Activated CD4-positive, alpha-beta T cell treated with anti-CD3 and anti-CD28 coated beads for 36 hours (primary cell): ENCODE measurements around the gene CECR2. TPM values are rescaled to one million over a fixed set of nuclear protein-coding genes. Genes with fewer than 3 reads are reported as not detected.
A peak's percentile ranks its signal among the peaks of the same experiment; 100 is the strongest.

Source experiments
- ATAC-seq: fragments of 200-7000 bp; cut with Tn5 transposase; one replicate; pipeline ENCODE4 v1.10.0; 2021; ENCODE audit warnings: mild to moderate bottlenecking, moderate library complexity
- CTCF ChIA-PET: fragments of 350-600 bp; sonication (Branson Sonifier 250); formaldehyde crosslinking; loops from one replicate; lab custom pipeline; 2021; ENCODE audit warnings: antibody characterized with exemption; lab: Charles Lee
- POLR2A ChIA-PET: fragments of 350-600 bp; sonication (Branson Sonifier 250); formaldehyde crosslinking; loops from one replicate; lab custom pipeline; 2021; ENCODE audit warnings: antibody characterized with exemption, inconsistent platforms; lab: Charles Lee
- DNase-seq: peaks from one replicate; pipeline ENCODE4 v3.0.0-alpha.2; 2020
- H3K27ac Mint-ChIP-seq: one replicate; pipeline ENCODE4 v1.8.0; 2021; ENCODE audit warnings: mixed read lengths
- H3K27me3 Mint-ChIP-seq: one replicate; pipeline ENCODE4 v1.8.0; 2021; ENCODE audit warnings: mixed read lengths
- H3K36me3 Mint-ChIP-seq: one replicate; pipeline ENCODE4 v1.8.0; 2021; ENCODE audit warnings: low read depth, mixed read lengths
- H3K4me1 Mint-ChIP-seq: one replicate; pipeline ENCODE4 v1.8.0; 2021; ENCODE audit warnings: mixed read lengths
- H3K4me3 Mint-ChIP-seq: one replicate; pipeline ENCODE4 v1.8.0; 2021; ENCODE audit warnings: mild to moderate bottlenecking, moderate library complexity, mixed read lengths
- H3K9me3 Mint-ChIP-seq: one replicate; pipeline ENCODE4 v1.8.0; 2021; ENCODE audit warnings: low read depth, mixed read lengths
- intact Hi-C, 2 experiments: fragments of 100-400 bp; cut with DNase I in 1 of 2; cut with micrococcal nuclease in 1 of 2; formaldehyde crosslinking; loops; one replicate each; pipeline versions ENCODE4 v1.14.2 to v1.15.1; 2022 to 2024; cut with DNase I, micrococcal nuclease
- total RNA-seq, 2 experiments: library from RNA; stranded (reverse); gene quantifications; one replicate each; pipeline ENCODE4 v1.2.3, GENCODE V29; 2021

The CECR2 gene
- under 1 TPM in 1 of 2 experiments, not detected in 1; 0.18 TPM for total RNA-seq

- intact Hi-C loops = loop anchor here (1.0 to 5.0 kb wide), 3 partner anchors 65 to 198 kb away; no protein-coding TSS in a partner anchor
- no peaks in the 10 kb centered on the region for H3K9me3 Mint-ChIP-seq
- no peak within 1 kb of the TSS for H3K27ac Mint-ChIP-seq
- ATAC-seq (peak; percentile 53), DNase-seq (peak; percentile 53)
- H3K4me1 Mint-ChIP-seq = peaks cover 23% of the 10 kb centered on the region
- no peaks in the 10 kb centered on the region for H3K36me3 Mint-ChIP-seq
- ChIA-PET POLR2A (no interaction called here), CTCF (interaction anchor here (0.7 kb wide), 1 partner anchor 62 kb away, joined by 3 read pairs; no protein-coding TSS in a partner anchor)
- peak within 1 kb of the TSS; percentile 22 for H3K4me3 Mint-ChIP-seq
- H3K27me3 Mint-ChIP-seq = peaks cover 54% of the 10 kb centered on the region
These were observed at the start of gene CECR2 for GRCh38 chr22:17369439-17370025. CECR2 (plus strand) TSS chr22:17369460; CDS start chr22:17369784, 324 bp downstream.

GRCh38 chr22:17319546-17319945 lies 49.7 kb upstream of the CECR2 start:
- ChIA-PET CTCF (interaction anchor here (0.6 to 1.0 kb wide), 2 partner anchors 8 to 747 kb away, joined by 3 read pairs; no protein-coding TSS in a partner anchor), POLR2A (interaction anchor here (1.6 kb wide), 1 partner anchor 39 kb away, joined by 5 read pairs; no protein-coding TSS in a partner anchor)
- Mint-ChIP-seq H3K27me3 (no peaks in the 10 kb centered on the region), H3K4me3 (no peak overlapping the region), H3K36me3 (no peaks in the 10 kb centered on the region), H3K27ac (no peak overlapping the region), H3K4me1 (no peaks in the 10 kb centered on the region), H3K9me3 (no peaks in the 10 kb centered on the region)
- no peak for ATAC-seq
- intact Hi-C loops = no loop called here
- no peak for DNase-seq

DNA sequence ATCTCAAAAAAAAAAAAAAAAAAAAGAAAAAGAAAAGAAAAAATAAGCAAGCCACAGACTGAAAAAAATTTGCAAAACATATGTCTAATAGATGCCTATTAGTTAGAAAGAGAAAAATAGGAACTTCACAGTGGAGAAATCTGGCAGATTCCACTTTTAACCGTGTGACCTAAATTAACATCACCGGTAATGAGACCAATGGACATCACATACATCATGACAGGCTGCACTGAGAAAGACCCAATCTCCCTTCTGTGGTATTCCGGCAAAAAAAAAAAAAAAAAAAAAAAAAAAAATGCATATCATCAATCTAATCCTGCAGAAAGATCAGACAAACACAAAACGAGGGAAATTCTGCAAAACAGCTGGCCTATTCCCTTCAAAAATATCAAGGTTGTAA lies 46.7 kb upstream of the CECR2 start:
- intact Hi-C loops = no loop called here
- ChIA-PET CTCF (no interaction called here), POLR2A (no interaction called here)
- Mint-ChIP-seq H3K36me3 (no peaks in the 10 kb centered on the region), H3K4me3 (no peak overlapping the region), H3K27me3 (no peaks in the 10 kb centered on the region), H3K9me3 (no peaks in the 10 kb centered on the region), H3K27ac (no peak overlapping the region), H3K4me1 (no peaks in the 10 kb centered on the region)
- ATAC-seq = no peak
- DNase-seq = no peak

- Mint-ChIP-seq H3K36me3 (no peaks in the 10 kb centered on the region), H3K27ac (no peak overlapping the region), H3K4me1 (no peaks in the 10 kb centered on the region), H3K4me3 (no peak overlapping the region), H3K9me3 (no peaks in the 10 kb centered on the region), H3K27me3 (no peaks in the 10 kb centered on the region)
- ChIA-PET CTCF (no interaction called here), POLR2A (no interaction called here)
- DNase-seq (no peak), ATAC-seq (no peak)
- intact Hi-C loops = no loop called here
These were observed 37.6 kb upstream of the CECR2 start for GRCh38 chr22:17331690-17332089.

GRCh38 chr22:17332109-17332800 lies 37.0 kb upstream of the CECR2 start:
- ChIA-PET POLR2A (no interaction called here), CTCF (no interaction called here)
- no peak overlapping the region for H3K27ac Mint-ChIP-seq
- no peaks in the 10 kb centered on the region for H3K9me3 Mint-ChIP-seq
- intact Hi-C loops = no loop called here
- ATAC-seq = no peak
- DNase-seq = no peak
- no peaks in the 10 kb centered on the region for H3K36me3 Mint-ChIP-seq
- no peak overlapping the region for H3K4me3 Mint-ChIP-seq
- H3K4me1 Mint-ChIP-seq = no peaks in the 10 kb centered on the region
- no peaks in the 10 kb centered on the region for H3K27me3 Mint-ChIP-seq

DNA sequence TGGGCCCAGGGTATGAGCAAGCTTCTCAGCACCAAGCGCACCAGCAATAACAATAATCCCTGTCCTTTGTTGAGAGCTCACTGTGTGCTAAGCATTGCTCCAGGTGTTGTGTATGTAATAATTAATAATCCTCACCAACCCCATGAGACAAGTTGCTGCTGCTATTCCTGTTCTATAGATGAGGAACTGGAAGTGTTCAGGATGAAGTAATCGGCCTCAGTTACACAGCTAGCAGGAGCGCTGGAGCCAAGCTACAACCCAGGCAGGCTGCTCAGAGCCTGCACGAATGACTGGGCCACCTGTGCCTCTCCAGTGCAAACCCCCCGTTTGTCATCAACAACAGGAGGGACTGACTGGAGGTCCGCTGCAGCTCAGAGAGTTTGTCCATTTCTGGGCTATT lies 35.2 kb upstream of the CECR2 start:
- intact Hi-C loops = no loop called here
- DNase-seq (no peak), ATAC-seq (no peak)
- ChIA-PET POLR2A (no interaction called here), CTCF (no interaction called here)
- H3K27ac Mint-ChIP-seq = no peak overlapping the region
- H3K27me3 Mint-ChIP-seq = no peaks in the 10 kb centered on the region
- H3K9me3 Mint-ChIP-seq = no peaks in the 10 kb centered on the region
- H3K4me3 Mint-ChIP-seq = no peak overlapping the region
- no peaks in the 10 kb centered on the region for H3K4me1 Mint-ChIP-seq
- H3K36me3 Mint-ChIP-seq = no peaks in the 10 kb centered on the region

DNA sequence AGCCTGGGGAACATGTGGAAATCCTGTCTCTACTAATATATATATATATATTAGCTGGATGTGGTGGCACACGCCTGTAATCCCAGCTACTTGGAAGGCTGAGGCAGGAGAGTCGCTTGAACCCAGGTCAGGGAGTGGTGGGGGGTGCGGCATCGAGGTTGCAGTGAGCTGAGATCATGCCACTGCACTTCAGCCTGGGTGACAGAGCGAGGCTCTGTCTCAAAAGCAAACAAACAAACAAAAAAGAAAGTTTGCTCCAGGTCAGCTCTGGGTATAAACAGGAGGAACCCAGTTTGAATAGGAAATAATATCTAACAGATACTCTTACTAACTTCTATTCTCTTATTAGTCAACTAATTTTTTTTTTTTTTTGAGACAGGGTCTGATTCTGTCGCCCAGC lies 34.3 kb upstream of the CECR2 start:
- Mint-ChIP-seq H3K27ac (no peak overlapping the region), H3K4me3 (no peak overlapping the region), H3K36me3 (no peaks in the 10 kb centered on the region), H3K9me3 (no peaks in the 10 kb centered on the region), H3K4me1 (no peaks in the 10 kb centered on the region), H3K27me3 (no peaks in the 10 kb centered on the region)
- ChIA-PET CTCF (no interaction called here), POLR2A (no interaction called here)
- ATAC-seq = no peak
- no peak for DNase-seq
- intact Hi-C loops = no loop called here

GRCh38 chr22:17336061-17336460 lies 33.2 kb upstream of the CECR2 start:
- Mint-ChIP-seq H3K36me3 (no peaks in the 10 kb centered on the region), H3K4me3 (no peak overlapping the region), H3K27me3 (no peaks in the 10 kb centered on the region), H3K4me1 (no peaks in the 10 kb centered on the region), H3K27ac (no peak overlapping the region), H3K9me3 (no peaks in the 10 kb centered on the region)
- POLR2A ChIA-PET = no interaction called here
- no peak for DNase-seq
- CTCF ChIA-PET = no interaction called here
- no peak for ATAC-seq
- intact Hi-C loops = no loop called here

DNA sequence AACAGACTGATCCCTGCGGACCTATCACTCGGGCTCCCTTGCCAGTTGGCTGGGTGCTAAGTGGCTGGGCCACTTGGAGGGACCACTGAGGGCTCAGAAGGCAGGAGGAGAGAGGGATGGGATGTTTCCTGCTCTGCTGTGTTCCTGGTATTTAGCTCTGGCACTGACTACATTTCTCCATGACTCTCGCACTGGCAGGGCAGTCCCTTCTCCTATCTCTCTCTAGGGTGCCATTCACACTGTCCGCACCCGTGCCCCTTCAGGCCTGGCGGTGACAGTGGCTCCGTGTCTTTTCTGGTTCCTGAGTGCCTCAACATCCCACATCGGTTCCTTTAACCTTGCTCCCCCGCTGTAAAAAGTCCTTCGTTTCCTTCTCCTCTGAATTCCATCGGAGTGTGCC lies 31.6 kb upstream of the CECR2 start:
- CTCF ChIA-PET = interaction anchor here (0.6 kb wide), 1 partner anchor 142 kb away, joined by 3 read pairs; no protein-coding TSS in a partner anchor
- no peaks in the 10 kb centered on the region for H3K27me3 Mint-ChIP-seq
- DNase-seq (no peak), ATAC-seq (no peak)
- intact Hi-C loops = no loop called here
- POLR2A ChIA-PET = no interaction called here
- no peaks in the 10 kb centered on the region for H3K9me3 Mint-ChIP-seq
- no peaks in the 10 kb centered on the region for H3K36me3 Mint-ChIP-seq
- H3K4me3 Mint-ChIP-seq = no peak overlapping the region
- H3K4me1 Mint-ChIP-seq = no peaks in the 10 kb centered on the region
- no peak overlapping the region for H3K27ac Mint-ChIP-seq

- CTCF ChIA-PET = interaction anchor here (0.6 kb wide), 3 partner anchors 78 to 109 kb away, joined by 3 read pairs; no protein-coding TSS in a partner anchor
These were observed 30.1 kb upstream of the CECR2 start for GRCh38 chr22:17339095-17339693.

DNA sequence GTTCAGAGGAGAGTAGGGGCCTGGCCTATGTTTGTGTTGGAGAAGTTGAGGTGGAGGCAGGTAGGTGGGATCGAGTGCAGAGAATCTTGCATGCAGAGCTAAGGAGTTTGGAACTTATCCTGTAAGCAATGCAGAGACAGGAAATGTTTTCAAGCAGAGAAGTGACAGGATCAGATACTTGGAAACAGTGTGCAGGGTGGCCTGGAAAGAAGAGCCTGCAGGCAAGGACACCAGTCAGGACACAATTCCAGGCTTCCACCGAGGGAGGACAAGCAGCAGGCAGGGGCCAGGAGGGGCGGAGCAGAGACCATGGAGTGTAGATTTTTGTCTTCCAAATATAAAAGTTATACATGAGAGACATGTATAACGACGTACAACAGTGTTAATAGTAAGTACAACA lies 26.9 kb upstream of the CECR2 start:
- no peak for ATAC-seq

More at GRCh38 chr22:17339095-17339693, 30.1 kb upstream of the CECR2 start:
- Mint-ChIP-seq H3K27ac (no peak overlapping the region), H3K9me3 (no peaks in the 10 kb centered on the region), H3K27me3 (no peaks in the 10 kb centered on the region), H3K4me3 (no peak overlapping the region), H3K4me1 (no peaks in the 10 kb centered on the region), H3K36me3 (no peaks in the 10 kb centered on the region)
- intact Hi-C loops = no loop called here
- ATAC-seq (no peak), DNase-seq (no peak)
- POLR2A ChIA-PET = no interaction called here

DNA sequence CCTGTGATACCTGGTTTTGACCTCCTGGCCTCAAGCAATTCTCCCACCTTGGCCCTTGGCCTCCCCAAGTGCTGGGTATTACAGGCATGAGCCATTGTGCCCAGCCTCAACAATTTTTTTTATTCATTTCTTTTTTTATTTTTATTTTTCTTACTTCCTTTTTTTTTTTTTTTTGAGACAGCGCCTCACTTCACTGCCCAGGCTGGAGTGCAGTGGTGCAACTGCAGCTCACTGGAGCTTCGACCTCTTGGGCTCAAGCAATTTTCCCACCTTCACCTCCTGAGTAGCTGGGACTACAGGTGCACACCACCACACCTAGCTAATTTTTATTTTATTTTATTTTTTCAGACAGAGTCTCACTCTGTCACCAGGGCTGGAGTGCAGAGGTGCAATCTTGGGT lies 25.5 kb upstream of the CECR2 start:
- no peak overlapping the region for H3K27ac Mint-ChIP-seq
- no peak overlapping the region for H3K4me3 Mint-ChIP-seq
- no peak for DNase-seq

More for the DNA sequence above, 26.9 kb upstream of the CECR2 start:
- Mint-ChIP-seq H3K4me1 (no peaks in the 10 kb centered on the region), H3K27ac (no peak overlapping the region), H3K27me3 (no peaks in the 10 kb centered on the region), H3K4me3 (no peak overlapping the region), H3K9me3 (no peaks in the 10 kb centered on the region), H3K36me3 (no peaks in the 10 kb centered on the region)
- intact Hi-C loops = no loop called here
- ChIA-PET POLR2A (no interaction called here), CTCF (no interaction called here)
- DNase-seq = no peak

More for the DNA sequence above, 25.5 kb upstream of the CECR2 start:
- intact Hi-C loops = no loop called here
- Mint-ChIP-seq H3K9me3 (no peaks in the 10 kb centered on the region), H3K36me3 (no peaks in the 10 kb centered on the region), H3K4me1 (no peaks in the 10 kb centered on the region), H3K27me3 (peaks cover under 1% of the 10 kb centered on the region)
- POLR2A ChIA-PET = no interaction called here
- CTCF ChIA-PET = no interaction called here
- no peak for ATAC-seq
